Kidney epithelial cell (primary cell): ENCODE measurements around the gene SLC38A11. TPM values are rescaled to one million over a fixed set of nuclear protein-coding genes. Genes with fewer than 3 reads are reported as not detected.

ENCODE experiments used
- DNase-seq: peaks from one replicate; pipeline ENCODE4 v3.0.0-alpha.2; 2010; ENCODE audit warnings: low read depth
- H3K27me3 ChIP-seq: 2 replicates; pipeline ENCODE4 v1.6.0; 2011; ENCODE audit warnings: low read length; ENCODE audit not compliant: control insufficient read depth, insufficient read depth
- H3K36me3 ChIP-seq: 2 replicates; pipeline ENCODE4 v1.5.1; 2011; ENCODE audit warnings: low read length; ENCODE audit not compliant: control insufficient read depth, insufficient read depth
- H3K4me3 ChIP-seq: 2 replicates; pipeline ENCODE4 v1.5.1; 2011; ENCODE audit warnings: low read depth, mild to moderate bottlenecking, control low read depth, low read length
- total RNA-seq: library from RNA; depleted of rRNA; stranded (reverse); fragments of >200 nt; gene quantifications from 2 replicates; pipeline ENCODE4 v1.2.3, GENCODE V29; 2015
- TF ChIP-seq, protein P1 (sequence below): IDR thresholded peaks from 2 replicates; pipeline ENCODE4 v1.5.1; 2011; ENCODE audit warnings: mild to moderate bottlenecking, moderate library complexity, low read length, control low read depth, inconsistent platforms; ENCODE audit not compliant: insufficient read depth, poor library complexity, severe bottlenecking

The SLC38A11 gene
- total RNA-seq, 1 donor from 2014 or later, result 0.46 TPM

DNA sequence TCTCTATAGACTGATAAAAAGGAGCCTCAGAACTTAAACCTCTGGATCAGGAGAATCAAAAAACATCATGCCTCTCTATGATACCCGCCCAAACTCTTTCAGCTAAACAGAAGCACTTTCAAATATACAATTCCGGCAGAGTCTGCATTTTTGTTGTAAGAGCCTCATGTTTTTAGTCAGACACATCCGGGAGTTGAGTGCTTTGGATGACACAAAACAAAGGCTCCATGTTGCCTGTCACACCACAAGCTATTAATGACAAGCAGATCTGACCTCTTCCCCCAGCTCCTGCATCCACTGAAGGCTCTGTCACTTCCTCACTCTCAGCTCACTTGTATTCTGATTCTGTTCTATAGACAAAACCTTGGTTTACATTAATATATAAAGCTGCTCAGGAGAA is 33.2 kb downstream of the SLC38A11 start:
- Histone ChIP-seq H3K4me3 (no peak overlapping the region), H3K36me3 (no peaks in the 10 kb centered on the region), H3K27me3 (no peaks in the 10 kb centered on the region)
- DNase-seq, result no peak
- TF ChIP-seq, protein P1, sequence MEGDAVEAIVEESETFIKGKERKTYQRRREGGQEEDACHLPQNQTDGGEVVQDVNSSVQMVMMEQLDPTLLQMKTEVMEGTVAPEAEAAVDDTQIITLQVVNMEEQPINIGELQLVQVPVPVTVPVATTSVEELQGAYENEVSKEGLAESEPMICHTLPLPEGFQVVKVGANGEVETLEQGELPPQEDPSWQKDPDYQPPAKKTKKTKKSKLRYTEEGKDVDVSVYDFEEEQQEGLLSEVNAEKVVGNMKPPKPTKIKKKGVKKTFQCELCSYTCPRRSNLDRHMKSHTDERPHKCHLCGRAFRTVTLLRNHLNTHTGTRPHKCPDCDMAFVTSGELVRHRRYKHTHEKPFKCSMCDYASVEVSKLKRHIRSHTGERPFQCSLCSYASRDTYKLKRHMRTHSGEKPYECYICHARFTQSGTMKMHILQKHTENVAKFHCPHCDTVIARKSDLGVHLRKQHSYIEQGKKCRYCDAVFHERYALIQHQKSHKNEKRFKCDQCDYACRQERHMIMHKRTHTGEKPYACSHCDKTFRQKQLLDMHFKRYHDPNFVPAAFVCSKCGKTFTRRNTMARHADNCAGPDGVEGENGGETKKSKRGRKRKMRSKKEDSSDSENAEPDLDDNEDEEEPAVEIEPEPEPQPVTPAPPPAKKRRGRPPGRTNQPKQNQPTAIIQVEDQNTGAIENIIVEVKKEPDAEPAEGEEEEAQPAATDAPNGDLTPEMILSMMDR, result no peak

DNA sequence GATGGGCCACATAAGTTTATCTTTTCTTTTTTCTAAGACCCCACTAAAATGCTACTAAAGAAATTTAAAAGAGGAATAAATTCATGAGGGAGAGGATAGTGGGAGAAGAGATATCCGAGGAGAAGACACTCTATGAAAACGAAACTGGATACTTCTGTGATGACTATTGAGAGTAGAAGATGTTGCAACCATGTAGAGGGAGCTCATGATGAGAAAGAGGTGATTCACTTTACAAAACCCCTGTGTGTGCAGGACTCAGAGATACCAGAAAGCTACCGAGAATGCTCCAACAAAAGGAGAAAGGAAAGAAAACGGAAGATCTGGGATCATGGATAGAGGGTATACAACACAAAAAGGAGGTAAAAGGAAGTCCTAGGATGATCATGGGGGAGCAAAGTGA is 34.9 kb downstream of the SLC38A11 start:
- H3K27me3 ChIP-seq, result no peaks in the 10 kb centered on the region
- TF ChIP-seq, protein P1, result no peak
- DNase-seq, result peak; percentile 76
- no peak overlapping the region for H3K4me3 ChIP-seq
- no peaks in the 10 kb centered on the region for H3K36me3 ChIP-seq

DNA sequence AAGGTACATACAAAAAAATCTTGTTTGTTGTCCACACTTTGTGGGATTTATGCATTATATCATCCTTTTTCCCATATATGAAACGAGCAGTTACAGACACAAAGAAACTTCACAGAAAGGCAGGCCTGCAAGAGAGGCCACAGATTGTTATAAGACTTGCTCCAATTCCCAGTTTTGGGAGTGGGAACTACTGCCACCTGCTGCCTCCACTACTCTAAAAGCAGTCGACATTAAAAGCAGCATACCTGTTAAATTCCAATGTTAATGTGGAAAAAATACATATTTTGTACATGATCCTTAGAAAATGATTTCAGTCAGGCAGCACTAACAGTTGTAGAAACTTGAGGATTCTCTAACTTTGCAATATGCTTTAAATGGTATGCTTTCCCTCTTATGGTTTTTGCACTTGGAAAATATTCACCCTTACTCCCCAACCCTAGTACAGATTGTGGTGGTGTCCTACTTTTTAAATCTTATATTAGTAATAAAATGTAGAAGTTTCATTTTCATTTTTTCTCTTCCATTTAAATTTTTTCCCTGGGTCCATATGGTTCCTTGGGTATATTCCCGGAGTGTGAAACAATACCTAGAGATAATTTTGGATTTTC is 37.9 kb downstream of the SLC38A11 start:
- no peaks in the 10 kb centered on the region for H3K36me3 ChIP-seq
- TF ChIP-seq, protein P1, result peak; percentile 64
- no peak for DNase-seq
- H3K27me3 ChIP-seq, result no peaks in the 10 kb centered on the region
- no peak overlapping the region for H3K4me3 ChIP-seq

DNA sequence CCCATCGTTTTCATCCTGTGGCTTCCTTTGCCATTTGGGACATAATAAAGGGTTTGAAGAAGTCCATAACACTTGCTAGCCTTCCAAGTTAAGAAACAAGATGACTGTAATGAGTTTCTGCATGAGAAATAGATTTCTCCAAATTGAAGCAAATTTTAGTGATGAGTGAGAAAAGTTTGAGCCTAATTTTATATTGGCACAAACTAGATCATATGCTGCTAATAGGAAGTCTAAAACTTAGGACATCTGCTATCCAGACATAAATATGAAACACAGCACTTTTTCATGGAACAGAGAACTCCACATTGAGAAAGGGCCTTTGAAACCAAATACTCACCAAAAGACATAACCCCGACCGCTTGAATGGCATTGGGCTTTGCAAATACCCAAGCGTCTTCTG is 39.8 kb downstream of the SLC38A11 start:
- no peak for DNase-seq
- no peaks in the 10 kb centered on the region for H3K27me3 ChIP-seq
- TF ChIP-seq, protein P1, result no peak
- H3K36me3 ChIP-seq, result no peaks in the 10 kb centered on the region
- H3K4me3 ChIP-seq, result no peak overlapping the region

DNA sequence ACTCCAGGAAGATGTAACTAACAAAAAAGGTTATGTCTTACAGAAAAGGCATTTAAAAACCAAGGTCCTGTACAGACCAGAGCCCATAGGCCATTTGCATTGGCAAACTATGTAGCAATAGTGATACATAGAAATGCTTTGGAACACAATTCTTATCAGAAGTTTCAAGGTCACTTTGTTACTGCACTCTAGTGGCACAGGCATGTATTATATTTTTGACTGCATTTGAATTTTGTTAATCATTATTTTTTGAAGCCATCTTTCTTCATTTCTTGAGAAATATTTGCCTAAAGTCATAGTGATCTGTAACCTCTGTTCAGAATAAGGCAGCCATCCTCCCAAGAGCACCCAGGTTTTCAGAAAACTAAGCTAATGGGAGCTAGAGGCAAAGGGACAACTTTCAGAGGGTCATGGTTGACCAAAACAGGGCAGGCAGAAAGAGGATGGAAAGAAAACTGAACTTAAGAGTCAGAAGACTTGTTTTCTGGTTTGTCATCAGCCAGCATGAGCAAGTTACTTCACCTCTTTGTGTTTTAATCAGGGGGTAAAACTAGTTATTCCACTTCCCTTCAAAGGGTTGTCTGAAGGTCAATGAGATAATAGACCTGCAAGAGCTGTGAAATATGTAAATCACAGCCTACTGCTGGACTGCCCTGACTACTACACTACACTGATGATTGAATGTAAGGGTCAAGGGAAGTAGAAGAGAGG is 41.5 kb downstream of the SLC38A11 start:
- no peak overlapping the region for H3K4me3 ChIP-seq
- DNase-seq, result no peak
- no peaks in the 10 kb centered on the region for H3K36me3 ChIP-seq
- TF ChIP-seq, protein P1, result peak; percentile 11
- H3K27me3 ChIP-seq, result no peaks in the 10 kb centered on the region
